ENCODE data around the gene HPS3.
A peak's percentile ranks its signal among the peaks of the same experiment; 100 is the strongest.

The HPS3 gene

GRCh38 chr3:149162007-149162406 lies 32.6 kb downstream of the HPS3 start:
- no peak overlapping the region for H3K4me3 ChIP-seq (ENCODE audit: low read depth, low read length)
- DNase-seq (ENCODE audit: low read depth): no peak
- TF ChIP-seq CTCF (IDR thresholded peaks at IDR 0.05; ENCODE audit: insufficient read depth, low read depth, low read length, missing control alignments): no peak

- DNase-seq (ENCODE audit: low read depth): no peak
- H3K4me3 ChIP-seq (ENCODE audit: low read depth, low read length): no peak overlapping the region
- TF ChIP-seq CTCF (IDR thresholded peaks at IDR 0.05; ENCODE audit: insufficient read depth, low read depth, low read length, missing control alignments): no peak
Measured at GRCh38 chr3:149163066-149163465, 33.6 kb downstream of the HPS3 start.

GRCh38 chr3:149167898-149168297 lies 38.5 kb downstream of the HPS3 start:
- H3K4me3 ChIP-seq (ENCODE audit: low read depth, low read length): no peak overlapping the region
- TF ChIP-seq CTCF (IDR thresholded peaks at IDR 0.05; ENCODE audit: insufficient read depth, low read depth, low read length, missing control alignments): no peak
- no peak for DNase-seq (ENCODE audit: low read depth)

- no peak for TF ChIP-seq CTCF (IDR thresholded peaks at IDR 0.05; ENCODE audit: insufficient read depth, low read depth, low read length, missing control alignments)
- no peak for DNase-seq (ENCODE audit: low read depth)
- no peak overlapping the region for H3K4me3 ChIP-seq (ENCODE audit: low read depth, low read length)
Measured at GRCh38 chr3:149170672-149171071, 41.2 kb downstream of the HPS3 start.

GRCh38 chr3:149174901-149175300 lies 45.5 kb downstream of the HPS3 start:
- no peak for TF ChIP-seq CTCF (IDR thresholded peaks at IDR 0.05; ENCODE audit: insufficient read depth, low read depth, low read length, missing control alignments)
- peak; percentile 68 for DNase-seq (ENCODE audit: low read depth)
- no peak overlapping the region for H3K4me3 ChIP-seq (ENCODE audit: low read depth, low read length)

- TF ChIP-seq CTCF (IDR thresholded peaks at IDR 0.05; ENCODE audit: insufficient read depth, low read depth, low read length, missing control alignments): no peak
- DNase-seq (ENCODE audit: low read depth): no peak
- H3K4me3 ChIP-seq (ENCODE audit: low read depth, low read length): no peak overlapping the region
Measured at GRCh38 chr3:149177122-149177521, 47.7 kb downstream of the HPS3 start.

- TF ChIP-seq CTCF (IDR thresholded peaks at IDR 0.05; ENCODE audit: insufficient read depth, low read depth, low read length, missing control alignments): no peak
- no peak for DNase-seq (ENCODE audit: low read depth)
- no peak overlapping the region for H3K4me3 ChIP-seq (ENCODE audit: low read depth, low read length)
Measured at GRCh38 chr3:149179220-149179619, 49.8 kb downstream of the HPS3 start.
